ENCODE data around the gene RAB11A.

- TF ChIP-seq CTCF (IDR thresholded peaks at IDR 0.05) (no peak), POLR2AphosphoS5 (IDR thresholded peaks at IDR 0.05; ENCODE audit: low read depth, low read length) (no peak), REST (IDR thresholded peaks at IDR 0.05; ENCODE audit: insufficient read depth in 1 of 2, low read depth in 2 of 2, low read length in 1 of 2) (no peak)
Measured at GRCh38 chr15:65845826-65846519, 23.3 kb upstream of the RAB11A start.

Data from Panc1 (cell line).